Bronchial epithelial cell (primary cell): ENCODE results near the gene SIRT4. TPM values are rescaled to one million over a fixed set of nuclear protein-coding genes. Genes with fewer than 3 reads are reported as not detected.

ENCODE experiments used
- DNase-seq: peaks from one replicate; pipeline ENCODE4 v3.0.0-alpha.2; 2010; ENCODE audit warnings: low read depth
- FAIRE-seq: peaks from 2 replicates; lab custom pipeline; 2011; peaks lifted over from hg19 to GRCh38; lab: Jason Lieb, UNC
- H3K27me3 ChIP-seq: 2 replicates; pipeline ENCODE4 v1.5.1; 2011; ENCODE audit warnings: low read length; ENCODE audit not compliant: control insufficient read depth, insufficient read depth
- H3K36me3 ChIP-seq: 2 replicates; pipeline ENCODE4 v1.5.1; 2011; ENCODE audit warnings: low read length; ENCODE audit not compliant: control insufficient read depth, insufficient read depth
- H3K4me3 ChIP-seq: 2 replicates; pipeline ENCODE4 v1.5.1; 2011; ENCODE audit warnings: mild to moderate bottlenecking, low read depth, low read length, control low read depth
- CTCF ChIP-seq: IDR thresholded peaks from 2 replicates; pipeline ENCODE4 v1.5.1; 2011; ENCODE audit warnings: mild to moderate bottlenecking, moderate library complexity, low read length, control low read depth, inconsistent platforms; ENCODE audit not compliant: insufficient read depth, severe bottlenecking
- total RNA-seq: library from RNA; depleted of rRNA; stranded (reverse); fragments of >200 nt; gene quantifications from 2 replicates; pipeline ENCODE4 v1.2.1, GENCODE V29; 2014

The SIRT4 gene
- total RNA-seq, 1 donor from 2014 or later, result 0.79 TPM

DNA sequence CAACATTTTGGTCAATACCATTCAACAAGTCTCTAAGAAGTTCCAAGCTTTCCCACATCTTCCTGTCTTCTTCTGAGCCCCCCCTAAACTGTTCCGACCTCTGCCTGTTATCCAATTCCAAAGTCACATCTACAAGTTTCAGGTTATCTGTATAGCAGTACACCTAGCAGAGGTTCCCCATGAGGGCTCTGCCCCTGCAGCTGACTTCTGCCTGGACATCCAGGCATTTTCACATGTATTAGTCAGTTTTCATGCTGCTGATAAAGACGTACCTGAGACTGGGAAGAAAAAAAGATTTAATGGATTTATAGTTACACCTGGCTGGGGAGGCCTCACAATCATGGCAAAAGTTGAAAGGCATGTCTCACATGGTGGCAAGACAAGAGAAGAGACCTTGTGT, 35.6 kb downstream of the SIRT4 start:
- DNase-seq (no peak), FAIRE-seq (no peak)
- Histone ChIP-seq H3K4me3 (no peak overlapping the region), H3K27me3 (no peaks in the 10 kb centered on the region), H3K36me3 (no peaks in the 10 kb centered on the region)
- no peak for TF ChIP-seq CTCF

DNA sequence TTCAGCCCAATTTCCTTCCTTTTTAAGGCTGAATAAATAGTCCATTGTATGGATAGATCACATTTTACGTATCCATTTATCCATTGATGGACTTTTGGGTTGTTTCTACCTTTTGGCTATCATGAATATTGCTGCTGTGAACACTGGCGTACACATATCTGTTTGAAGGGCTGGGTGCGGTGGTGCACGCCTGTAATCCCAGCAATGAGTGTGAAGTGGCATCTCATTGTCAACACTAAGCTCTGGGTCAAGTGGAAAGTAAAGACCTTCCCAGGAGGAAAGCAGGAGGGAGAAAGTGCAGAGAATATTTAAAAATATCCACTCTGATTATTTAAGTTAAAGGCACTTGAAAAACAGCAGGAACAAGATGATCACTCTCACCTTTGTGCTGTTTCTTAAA, 37.1 kb downstream of the SIRT4 start:
- Histone ChIP-seq H3K4me3 (no peak overlapping the region), H3K27me3 (peaks cover 2% of the 10 kb centered on the region), H3K36me3 (no peaks in the 10 kb centered on the region)
- FAIRE-seq (no peak), DNase-seq (no peak)
- no peak for TF ChIP-seq CTCF

GRCh38 chr12:120342175-120343038, 40.3 kb downstream of the SIRT4 start:
- Histone ChIP-seq H3K4me3 (no peak overlapping the region), H3K36me3 (no peaks in the 10 kb centered on the region), H3K27me3 (peaks cover 4% of the 10 kb centered on the region)
- TF ChIP-seq CTCF, result no peak
- DNase-seq (no peak), FAIRE-seq (no peak)

DNA sequence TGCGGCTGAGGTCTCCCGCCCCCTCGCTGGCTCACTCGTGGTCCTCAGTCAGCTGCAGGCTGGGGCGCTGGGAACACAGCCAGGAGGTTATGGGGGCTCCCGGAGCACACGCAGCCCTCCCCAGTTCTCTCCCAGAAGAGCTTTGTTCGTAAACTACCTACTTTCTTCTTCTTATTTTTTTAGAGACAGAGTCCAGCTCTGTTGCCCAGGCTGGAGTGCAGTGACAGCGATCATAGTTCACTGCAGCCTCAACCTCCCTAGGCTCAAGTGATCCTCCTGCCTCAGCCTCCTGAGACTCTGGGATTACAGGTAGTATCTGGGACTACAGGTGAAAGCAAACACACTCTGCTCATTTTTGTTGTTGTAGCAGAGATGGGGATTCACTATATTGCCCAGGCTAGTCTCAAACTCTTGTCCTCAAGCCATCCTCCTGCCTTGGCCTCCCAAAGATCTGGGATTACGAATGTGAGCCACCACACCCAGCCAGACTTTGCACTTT, 41.0 kb downstream of the SIRT4 start:
- peaks cover 4% of the 10 kb centered on the region for H3K27me3 ChIP-seq
- no peaks in the 10 kb centered on the region for H3K36me3 ChIP-seq
- no peak for TF ChIP-seq CTCF
- DNase-seq, result no peak
- FAIRE-seq, result no peak
- H3K4me3 ChIP-seq, result no peak overlapping the region

GRCh38 chr12:120343692-120344091, 41.6 kb downstream of the SIRT4 start:
- TF ChIP-seq CTCF, result no peak
- Histone ChIP-seq H3K36me3 (no peaks in the 10 kb centered on the region), H3K4me3 (no peak overlapping the region), H3K27me3 (peaks cover 4% of the 10 kb centered on the region)
- FAIRE-seq (no peak), DNase-seq (no peak)

GRCh38 chr12:120346031-120346430, 43.9 kb downstream of the SIRT4 start:
- TF ChIP-seq CTCF, result no peak
- FAIRE-seq (no peak), DNase-seq (no peak)
- H3K4me3 ChIP-seq, result no peak overlapping the region
- no peaks in the 10 kb centered on the region for H3K36me3 ChIP-seq
- peaks cover 4% of the 10 kb centered on the region for H3K27me3 ChIP-seq
